HL-60 (cell line): ENCODE measurements around the gene TIPIN.

Experiments
- GABPA ChIP-seq: IDR thresholded peaks from 2 replicates; pipeline ENCODE4 v1.6.1; 2012; ENCODE audit warnings: low read depth
- POLR2AphosphoS5 ChIP-seq: IDR thresholded peaks from 2 replicates; pipeline ENCODE4 v1.6.1; 2012; ENCODE audit warnings: low read depth
- SPI1 ChIP-seq: IDR thresholded peaks from 2 replicates; pipeline ENCODE4 v1.6.1; 2012; ENCODE audit warnings: low read depth, mild to moderate bottlenecking, borderline replicate concordance
- TF ChIP-seq, protein P1 (sequence below): IDR thresholded peaks from one replicate; pipeline ENCODE4 v1.5.1; 2011; ENCODE audit warnings: low read length, control low read depth, inconsistent platforms; ENCODE audit not compliant: insufficient read depth
- TF ChIP-seq, protein P2 (sequence below): IDR thresholded peaks from 2 replicates; pipeline ENCODE4 v1.6.1; 2012; ENCODE audit warnings: low read depth; ENCODE audit not compliant: insufficient replicate concordance

DNA sequence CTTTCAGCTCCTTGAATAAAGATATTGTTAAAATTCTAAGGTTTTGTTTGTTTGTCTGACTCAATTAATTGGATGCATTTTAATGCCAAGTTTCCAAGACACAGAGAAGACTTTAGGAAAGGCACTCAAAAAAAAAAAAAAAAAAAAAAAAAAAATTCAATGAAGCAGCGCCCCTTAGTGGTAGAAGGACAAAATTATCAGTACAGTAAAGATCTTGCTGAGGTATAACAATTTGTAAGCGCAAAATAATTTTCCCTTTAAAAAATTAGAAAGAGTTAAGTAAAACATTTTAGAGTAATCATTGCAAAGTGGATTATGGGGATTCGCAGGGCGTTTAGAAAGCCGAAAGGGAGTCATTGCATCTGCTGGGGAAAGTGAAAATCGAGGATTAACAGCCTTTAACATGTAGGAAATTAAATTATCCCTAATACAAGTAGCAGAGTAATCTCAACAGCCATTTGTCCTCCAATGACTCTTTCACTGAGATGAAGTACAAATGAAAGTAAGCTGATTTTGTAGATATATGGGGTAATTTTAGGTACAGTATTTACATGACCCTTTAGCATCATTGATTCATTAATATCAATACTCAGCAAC, 68.9 kb downstream of the TIPIN start:
- TF ChIP-seq, protein P1, sequence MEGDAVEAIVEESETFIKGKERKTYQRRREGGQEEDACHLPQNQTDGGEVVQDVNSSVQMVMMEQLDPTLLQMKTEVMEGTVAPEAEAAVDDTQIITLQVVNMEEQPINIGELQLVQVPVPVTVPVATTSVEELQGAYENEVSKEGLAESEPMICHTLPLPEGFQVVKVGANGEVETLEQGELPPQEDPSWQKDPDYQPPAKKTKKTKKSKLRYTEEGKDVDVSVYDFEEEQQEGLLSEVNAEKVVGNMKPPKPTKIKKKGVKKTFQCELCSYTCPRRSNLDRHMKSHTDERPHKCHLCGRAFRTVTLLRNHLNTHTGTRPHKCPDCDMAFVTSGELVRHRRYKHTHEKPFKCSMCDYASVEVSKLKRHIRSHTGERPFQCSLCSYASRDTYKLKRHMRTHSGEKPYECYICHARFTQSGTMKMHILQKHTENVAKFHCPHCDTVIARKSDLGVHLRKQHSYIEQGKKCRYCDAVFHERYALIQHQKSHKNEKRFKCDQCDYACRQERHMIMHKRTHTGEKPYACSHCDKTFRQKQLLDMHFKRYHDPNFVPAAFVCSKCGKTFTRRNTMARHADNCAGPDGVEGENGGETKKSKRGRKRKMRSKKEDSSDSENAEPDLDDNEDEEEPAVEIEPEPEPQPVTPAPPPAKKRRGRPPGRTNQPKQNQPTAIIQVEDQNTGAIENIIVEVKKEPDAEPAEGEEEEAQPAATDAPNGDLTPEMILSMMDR, result no peak
- TF ChIP-seq, protein P2, sequence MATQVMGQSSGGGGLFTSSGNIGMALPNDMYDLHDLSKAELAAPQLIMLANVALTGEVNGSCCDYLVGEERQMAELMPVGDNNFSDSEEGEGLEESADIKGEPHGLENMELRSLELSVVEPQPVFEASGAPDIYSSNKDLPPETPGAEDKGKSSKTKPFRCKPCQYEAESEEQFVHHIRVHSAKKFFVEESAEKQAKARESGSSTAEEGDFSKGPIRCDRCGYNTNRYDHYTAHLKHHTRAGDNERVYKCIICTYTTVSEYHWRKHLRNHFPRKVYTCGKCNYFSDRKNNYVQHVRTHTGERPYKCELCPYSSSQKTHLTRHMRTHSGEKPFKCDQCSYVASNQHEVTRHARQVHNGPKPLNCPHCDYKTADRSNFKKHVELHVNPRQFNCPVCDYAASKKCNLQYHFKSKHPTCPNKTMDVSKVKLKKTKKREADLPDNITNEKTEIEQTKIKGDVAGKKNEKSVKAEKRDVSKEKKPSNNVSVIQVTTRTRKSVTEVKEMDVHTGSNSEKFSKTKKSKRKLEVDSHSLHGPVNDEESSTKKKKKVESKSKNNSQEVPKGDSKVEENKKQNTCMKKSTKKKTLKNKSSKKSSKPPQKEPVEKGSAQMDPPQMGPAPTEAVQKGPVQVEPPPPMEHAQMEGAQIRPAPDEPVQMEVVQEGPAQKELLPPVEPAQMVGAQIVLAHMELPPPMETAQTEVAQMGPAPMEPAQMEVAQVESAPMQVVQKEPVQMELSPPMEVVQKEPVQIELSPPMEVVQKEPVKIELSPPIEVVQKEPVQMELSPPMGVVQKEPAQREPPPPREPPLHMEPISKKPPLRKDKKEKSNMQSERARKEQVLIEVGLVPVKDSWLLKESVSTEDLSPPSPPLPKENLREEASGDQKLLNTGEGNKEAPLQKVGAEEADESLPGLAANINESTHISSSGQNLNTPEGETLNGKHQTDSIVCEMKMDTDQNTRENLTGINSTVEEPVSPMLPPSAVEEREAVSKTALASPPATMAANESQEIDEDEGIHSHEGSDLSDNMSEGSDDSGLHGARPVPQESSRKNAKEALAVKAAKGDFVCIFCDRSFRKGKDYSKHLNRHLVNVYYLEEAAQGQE, result no peak
- no peak for TF ChIP-seq POLR2AphosphoS5
- TF ChIP-seq GABPA, result no peak
- no peak for TF ChIP-seq SPI1
